NT2/D1 (cell line): Measurements from ENCODE around the gene B3GNT2.

Source experiments
- DNase-seq: peaks from one replicate; pipeline ENCODE4 v3.0.0-alpha.2; 2011; ENCODE audit warnings: low read depth, low spot score
- H3K27me3 ChIP-seq: 2 replicates; pipeline ENCODE4 v1.6.0; 2011; ENCODE audit warnings: mild to moderate bottlenecking; ENCODE audit not compliant: insufficient read length, insufficient read depth
- H3K36me3 ChIP-seq: 2 replicates; pipeline ENCODE4 v1.6.1; 2011; ENCODE audit warnings: mild to moderate bottlenecking, low read length, mixed read lengths; ENCODE audit not compliant: insufficient read depth, insufficient read length
- H3K4me1 ChIP-seq: 2 replicates; pipeline ENCODE4 v1.5.1; 2011; ENCODE audit not compliant: insufficient read depth, insufficient read length
- H3K4me3 ChIP-seq: 2 replicates; pipeline ENCODE4 v1.5.1; 2011; ENCODE audit warnings: low read depth; ENCODE audit not compliant: insufficient read length
- H3K9ac ChIP-seq: 2 replicates; pipeline ENCODE4 v1.6.0; 2011; ENCODE audit warnings: low read depth; ENCODE audit not compliant: insufficient read length
- H3K9me3 ChIP-seq: 2 replicates; pipeline ENCODE4 v1.5.1; 2011; ENCODE audit warnings: mild to moderate bottlenecking, low read length; ENCODE audit not compliant: insufficient read depth
- SUZ12 ChIP-seq: IDR thresholded peaks from 2 replicates; pipeline ENCODE4 v1.6.1; 2011; ENCODE audit not compliant: insufficient read length, insufficient read depth; ENCODE audit errors: extremely low read depth
- YY1 ChIP-seq: IDR thresholded peaks from 2 replicates; pipeline ENCODE4 v1.6.1; 2011; ENCODE audit not compliant: insufficient read length, insufficient read depth
- ZNF274 ChIP-seq: IDR thresholded peaks from 2 replicates; pipeline ENCODE4 v1.6.1; 2011; ENCODE audit warnings: mild to moderate bottlenecking, low read depth, low read length

B3GNT2 gene

DNA sequence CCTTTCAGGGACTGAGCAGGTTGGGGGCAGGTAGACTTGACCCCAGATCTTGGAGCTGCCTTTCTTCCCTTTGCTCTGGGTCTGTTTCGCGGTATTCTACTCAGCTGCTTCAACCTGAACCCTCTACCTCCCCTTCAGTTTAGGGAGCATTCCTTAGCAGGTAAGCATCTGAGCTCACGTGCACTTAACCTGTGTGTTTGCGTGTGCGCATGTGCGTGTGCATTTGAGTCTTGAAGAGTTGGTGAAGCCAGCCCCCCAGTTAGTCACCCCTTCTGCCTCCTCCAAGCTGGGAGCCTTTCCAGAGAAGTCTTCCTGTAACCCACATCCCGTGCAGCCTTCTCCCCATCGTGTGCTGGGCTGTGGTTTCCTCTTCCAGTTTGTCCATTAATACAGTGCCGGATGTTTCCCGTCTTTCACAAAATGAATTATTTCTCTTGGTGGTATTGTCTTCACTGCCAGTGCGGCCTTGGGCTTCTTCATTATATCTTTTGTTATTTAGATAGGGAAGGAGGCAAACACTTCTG, 33.2 kb downstream of the B3GNT2 start:
- no peak for DNase-seq
- no peaks in the 10 kb centered on the region for H3K27me3 ChIP-seq
- H3K4me3 ChIP-seq: no peak overlapping the region
- TF ChIP-seq YY1: no peak
- no peaks in the 10 kb centered on the region for H3K4me1 ChIP-seq
- no peaks in the 10 kb centered on the region for H3K9me3 ChIP-seq
- peaks cover 12% of the 10 kb centered on the region for H3K36me3 ChIP-seq
- H3K9ac ChIP-seq: no peak overlapping the region

DNA sequence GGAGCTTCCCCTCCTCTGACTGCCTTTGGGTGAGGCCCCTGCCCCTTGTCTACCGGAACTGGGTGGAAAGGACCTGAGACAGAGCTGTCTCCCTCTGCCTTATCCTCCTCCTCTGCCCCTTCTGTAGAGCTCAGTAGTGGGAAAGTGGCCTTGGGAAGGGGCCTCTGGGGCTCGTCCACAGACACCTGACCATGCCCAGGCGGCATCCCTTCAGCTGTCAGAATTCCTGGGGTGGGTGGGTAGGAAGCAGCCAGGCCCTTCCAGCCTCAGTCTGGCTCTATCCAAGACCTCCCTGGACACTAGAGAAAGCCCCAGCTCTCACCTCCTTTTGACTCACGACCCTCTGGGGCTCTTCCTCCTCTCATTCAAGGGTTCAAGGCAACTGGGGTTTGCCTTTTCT, 35.6 kb downstream of the B3GNT2 start:
- Histone ChIP-seq H3K36me3 (no peaks in the 10 kb centered on the region), H3K9me3 (no peaks in the 10 kb centered on the region), H3K9ac (no peak overlapping the region), H3K27me3 (no peaks in the 10 kb centered on the region), H3K4me1 (no peaks in the 10 kb centered on the region), H3K4me3 (no peak overlapping the region)
- TF ChIP-seq YY1: no peak
- TF ChIP-seq SUZ12: no peak
- no peak for TF ChIP-seq ZNF274
- no peak for DNase-seq

DNA sequence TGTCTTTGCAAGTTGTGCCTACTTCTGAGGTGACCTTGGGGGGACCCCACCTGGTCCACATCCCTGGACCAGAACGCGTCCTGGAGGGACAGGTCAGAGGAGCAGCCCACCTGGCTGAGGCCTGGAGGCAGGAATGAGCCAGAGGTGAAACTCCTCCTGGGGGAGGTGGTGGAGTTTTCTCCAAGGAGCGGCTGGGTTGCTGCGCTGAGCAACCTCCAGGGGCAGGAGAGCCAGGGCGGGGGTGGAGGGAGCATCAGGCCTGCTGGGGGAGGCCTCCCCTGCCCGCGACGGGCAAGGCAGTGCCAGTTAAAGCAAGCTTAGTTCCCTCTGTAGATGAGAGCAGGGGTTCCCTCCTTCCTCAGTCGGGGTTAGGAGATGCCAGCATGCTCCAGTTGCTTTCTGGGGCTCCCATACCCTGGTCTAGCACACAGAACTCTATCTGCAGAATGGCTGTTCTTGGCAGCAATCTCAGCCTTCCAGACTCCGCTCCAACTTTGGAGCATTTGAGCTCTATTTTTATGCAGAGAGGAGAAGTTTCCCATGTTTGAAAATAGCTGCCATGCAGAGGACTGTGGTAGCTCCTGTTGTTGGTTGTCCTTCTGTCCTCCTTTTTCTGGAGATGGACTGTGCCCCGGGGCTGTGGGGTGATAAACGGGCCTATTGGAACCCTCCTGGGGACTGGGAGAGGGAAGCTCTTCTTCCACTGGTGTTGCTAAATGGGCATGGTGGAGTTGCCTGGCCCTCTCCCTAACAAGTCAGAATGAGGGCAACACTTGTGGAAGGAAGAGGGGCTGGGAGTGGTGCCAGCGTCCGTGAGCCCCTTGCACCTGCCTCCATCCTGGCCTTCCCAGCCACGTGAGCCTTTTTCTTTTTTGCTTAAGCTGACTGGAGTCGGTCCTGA, 39.1 kb downstream of the B3GNT2 start:
- TF ChIP-seq YY1 (no peak), SUZ12 (no peak), ZNF274 (no peak)
- no peaks in the 10 kb centered on the region for H3K9me3 ChIP-seq
- no peak for DNase-seq

DNA sequence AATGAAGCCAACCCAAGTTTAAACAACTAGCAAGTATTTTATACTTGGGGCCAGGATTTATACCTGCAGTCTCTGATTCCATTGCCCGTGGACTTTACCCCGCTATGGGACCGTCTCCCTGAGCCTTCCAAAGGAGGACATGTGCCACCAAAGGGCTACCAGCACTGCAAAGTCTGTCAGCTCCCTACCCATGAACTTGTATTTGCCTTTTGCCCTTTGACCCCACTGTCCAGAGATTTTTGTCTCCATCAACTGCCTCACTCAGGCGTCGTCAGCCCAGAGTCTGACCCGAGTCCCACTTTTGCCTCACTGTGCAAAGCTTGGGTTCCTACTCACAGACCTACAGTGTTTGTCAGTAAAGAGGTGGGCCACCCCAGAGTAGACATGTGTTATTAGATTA, 40.6 kb downstream of the B3GNT2 start:
- no peaks in the 10 kb centered on the region for H3K27me3 ChIP-seq
- H3K9ac ChIP-seq: no peak overlapping the region
- H3K4me1 ChIP-seq: no peaks in the 10 kb centered on the region
- TF ChIP-seq YY1 (no peak), ZNF274 (no peak), SUZ12 (no peak)
- no peaks in the 10 kb centered on the region for H3K9me3 ChIP-seq
- DNase-seq: no peak
- no peak overlapping the region for H3K4me3 ChIP-seq
- no peaks in the 10 kb centered on the region for H3K36me3 ChIP-seq

More for the DNA sequence above, 39.1 kb downstream of the B3GNT2 start:
- Histone ChIP-seq H3K27me3 (no peaks in the 10 kb centered on the region), H3K9ac (no peak overlapping the region), H3K36me3 (no peaks in the 10 kb centered on the region), H3K4me3 (no peak overlapping the region), H3K4me1 (no peaks in the 10 kb centered on the region)

DNA sequence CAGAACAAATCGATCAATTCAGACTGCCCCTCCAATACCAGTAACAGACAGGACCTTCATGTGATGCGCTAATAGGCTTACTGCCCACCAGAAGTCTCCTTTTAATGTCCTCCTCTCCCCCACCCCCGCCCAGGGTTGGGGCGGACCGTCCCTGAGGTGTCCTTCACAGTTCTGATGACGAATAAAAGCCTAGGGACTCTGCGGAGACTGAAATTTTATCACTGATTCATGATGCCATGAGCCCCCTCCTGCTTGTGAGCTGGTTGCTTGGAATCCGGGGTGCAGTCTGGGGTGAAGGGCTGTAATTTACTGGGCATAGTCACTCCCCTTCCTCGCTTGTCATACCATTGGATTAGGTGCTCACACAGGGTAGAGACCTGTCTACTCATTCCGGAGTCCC, 42.3 kb downstream of the B3GNT2 start:
- Histone ChIP-seq H3K36me3 (no peaks in the 10 kb centered on the region), H3K9me3 (no peaks in the 10 kb centered on the region), H3K4me1 (no peaks in the 10 kb centered on the region), H3K27me3 (no peaks in the 10 kb centered on the region), H3K9ac (no peak overlapping the region), H3K4me3 (no peak overlapping the region)
- TF ChIP-seq ZNF274 (no peak), SUZ12 (no peak), YY1 (no peak)
- DNase-seq: no peak

DNA sequence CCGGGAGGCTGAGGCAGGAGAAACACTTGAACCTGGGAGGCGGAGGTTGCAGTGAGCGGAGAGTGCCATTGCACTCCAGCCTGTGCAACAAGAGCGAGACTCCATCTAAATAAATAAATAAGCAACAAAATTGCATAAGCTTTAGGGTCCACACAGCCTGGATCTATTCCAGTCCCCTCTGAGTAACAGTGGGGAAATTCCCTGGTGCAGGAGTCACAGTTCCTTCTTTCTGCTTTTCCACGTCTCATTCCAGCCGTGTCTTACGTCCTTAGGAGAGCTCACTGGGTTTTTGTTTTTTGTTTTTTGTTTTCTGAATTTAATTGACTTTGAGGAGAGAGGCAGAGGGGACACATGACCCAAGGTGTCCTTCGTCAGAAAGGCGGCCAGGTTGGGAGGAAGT, 44.6 kb downstream of the B3GNT2 start:
- Histone ChIP-seq H3K4me1 (no peaks in the 10 kb centered on the region), H3K9me3 (no peaks in the 10 kb centered on the region), H3K4me3 (no peak overlapping the region), H3K36me3 (no peaks in the 10 kb centered on the region), H3K27me3 (no peaks in the 10 kb centered on the region), H3K9ac (no peak overlapping the region)
- no peak for TF ChIP-seq YY1
- no peak for TF ChIP-seq SUZ12
- TF ChIP-seq ZNF274: no peak
- DNase-seq: no peak

DNA sequence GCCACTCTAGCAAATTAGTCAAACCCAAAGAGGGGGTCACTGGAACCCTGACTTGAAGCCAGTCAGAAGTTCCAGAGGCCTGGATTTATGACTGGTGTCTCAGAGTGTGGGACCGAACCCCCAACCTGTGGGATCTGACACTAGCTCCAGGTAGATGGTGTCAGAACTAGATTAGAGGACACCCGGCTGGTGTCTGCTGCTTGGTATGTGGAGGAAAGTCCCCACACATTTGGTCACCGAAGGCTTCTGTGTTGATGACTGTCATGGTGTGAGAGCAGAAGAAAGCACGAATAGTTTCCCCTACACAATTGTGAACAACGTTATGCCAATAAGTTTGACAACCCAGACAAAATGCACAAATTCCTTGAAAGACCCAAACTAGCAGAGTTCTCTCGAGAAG, 48.1 kb downstream of the B3GNT2 start:
- no peak overlapping the region for H3K4me3 ChIP-seq
- H3K27me3 ChIP-seq: no peaks in the 10 kb centered on the region
- no peak for TF ChIP-seq ZNF274
- TF ChIP-seq YY1: no peak
- no peak for TF ChIP-seq SUZ12
- H3K9me3 ChIP-seq: no peaks in the 10 kb centered on the region
- no peaks in the 10 kb centered on the region for H3K36me3 ChIP-seq
- H3K9ac ChIP-seq: no peak overlapping the region
- no peak for DNase-seq
- H3K4me1 ChIP-seq: no peaks in the 10 kb centered on the region
